Activated T-helper 2 cell treated with anti-CD3 and anti-CD28 coated beads, Interferon-gamma antibody, Interleukin-2, Interleukin-4, amounts not matched to agents 10 μg/mL and 5 μg/mL and 100 μg/mL, durations not matched to agents 14 hours and 24 hours and 36 hours (primary cell): ENCODE results near the gene CDH13. TPM values are rescaled to one million over a fixed set of nuclear protein-coding genes. Genes with fewer than 3 reads are reported as not detected.

Experiments used
- DNase-seq: peaks from one replicate; pipeline ENCODE4 v3.0.0; 2021; ENCODE audit warnings: low spot score
- H3K27ac Mint-ChIP-seq: one replicate; pipeline ENCODE4 v1.8.0; 2021; ENCODE audit warnings: mixed read lengths
- H3K27me3 Mint-ChIP-seq: one replicate; pipeline ENCODE4 v1.8.0; 2021; ENCODE audit warnings: low read depth, mixed read lengths
- H3K36me3 Mint-ChIP-seq: one replicate; pipeline ENCODE4 v1.8.0; 2021; ENCODE audit warnings: low read depth, mixed read lengths
- H3K4me1 Mint-ChIP-seq: one replicate; pipeline ENCODE4 v1.8.0; 2021; ENCODE audit warnings: low read depth, mixed read lengths
- H3K4me3 Mint-ChIP-seq: one replicate; pipeline ENCODE4 v1.8.0; 2021; ENCODE audit warnings: low read depth, mild to moderate bottlenecking, moderate library complexity, mixed read lengths
- H3K9me3 Mint-ChIP-seq: one replicate; pipeline ENCODE4 v1.8.0; 2021; ENCODE audit warnings: mixed read lengths
- intact Hi-C: fragments of 100-400 bp; cut with micrococcal nuclease; formaldehyde crosslinking; loops from one replicate; pipeline ENCODE4 v1.15.1; 2023
- total RNA-seq: library from RNA; stranded (reverse); gene quantifications from 2 replicates; pipeline ENCODE4 v1.2.3, GENCODE V29; 2022

The CDH13 gene
- total RNA-seq, 1 donor from 2014 or later: not detected

DNA sequence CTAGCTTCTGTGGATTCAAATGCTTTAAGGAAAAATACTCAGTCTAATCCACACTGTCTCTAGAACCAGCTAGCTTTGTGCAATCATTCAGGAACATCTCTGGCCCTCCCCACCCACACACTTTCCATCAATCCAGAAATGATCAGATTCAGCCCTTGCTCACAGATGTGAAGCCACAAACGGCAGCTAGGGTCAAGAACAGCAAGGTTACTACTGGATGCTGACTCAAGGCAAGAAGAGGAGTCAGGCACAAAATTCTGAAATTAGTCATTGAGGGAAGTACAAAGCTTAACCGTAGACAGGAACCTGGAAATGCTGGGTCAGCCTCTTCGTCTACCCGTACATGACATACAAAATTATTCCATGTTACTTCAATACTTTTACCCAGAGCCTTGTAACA is 174.6 kb downstream of the CDH13 start:
- Mint-ChIP-seq H3K4me1 (peaks cover 8% of the 10 kb centered on the region), H3K36me3 (no peaks in the 10 kb centered on the region), H3K27me3 (peaks cover 3% of the 10 kb centered on the region), H3K27ac (no peak overlapping the region), H3K9me3 (no peaks in the 10 kb centered on the region), H3K4me3 (no peak overlapping the region)
- intact Hi-C loops: loop anchor here (5.0 kb wide), 2 partner anchors 74 to 144 kb away; no protein-coding TSS in a partner anchor
- no peak for DNase-seq

DNA sequence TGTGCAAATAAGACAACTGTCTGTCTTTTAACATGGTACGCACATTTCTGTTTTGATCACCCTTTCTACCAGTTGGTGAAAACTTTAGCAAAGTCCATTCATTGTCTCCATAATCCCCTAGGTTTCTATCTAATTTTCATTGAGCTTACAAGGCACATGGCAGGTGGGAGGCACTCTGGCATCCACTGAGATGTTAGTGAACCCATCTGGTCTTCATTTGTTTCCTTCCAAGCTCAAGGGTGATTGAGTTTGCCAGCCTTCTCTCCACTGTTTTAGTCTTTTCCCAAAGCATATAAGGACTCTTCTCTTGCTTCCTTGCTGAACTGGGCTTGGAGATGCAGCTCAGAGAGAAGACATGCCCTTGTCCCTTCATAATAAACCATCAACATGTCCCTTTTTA is 179.1 kb downstream of the CDH13 start:
- DNase-seq: no peak
- Mint-ChIP-seq H3K4me3 (no peak overlapping the region), H3K4me1 (peaks cover 8% of the 10 kb centered on the region), H3K27me3 (peaks cover 9% of the 10 kb centered on the region), H3K27ac (no peak overlapping the region), H3K9me3 (no peaks in the 10 kb centered on the region), H3K36me3 (no peaks in the 10 kb centered on the region)
- intact Hi-C loops: no loop called here

DNA sequence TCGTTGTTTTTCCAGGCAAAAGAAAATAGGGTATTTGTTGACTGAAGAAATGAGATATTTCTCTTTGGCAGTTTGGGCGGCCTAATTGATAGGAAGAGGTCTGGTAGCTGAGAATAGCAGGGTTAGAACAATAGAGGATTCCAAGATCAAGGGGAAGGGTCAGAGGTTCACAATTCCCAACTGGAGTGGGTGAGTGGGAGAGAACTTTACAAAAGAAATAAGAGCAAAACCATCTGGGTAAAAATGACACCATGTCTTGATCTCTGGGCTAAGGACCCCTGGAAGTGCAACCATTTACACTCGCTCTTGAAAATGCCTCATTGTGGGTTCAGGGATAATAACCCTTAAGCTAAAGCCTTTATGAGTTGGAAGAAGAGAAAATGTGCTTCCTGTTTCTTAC is 180.5 kb downstream of the CDH13 start:
- no peak for DNase-seq
- H3K27ac Mint-ChIP-seq: no peak overlapping the region
- H3K4me1 Mint-ChIP-seq: no peaks in the 10 kb centered on the region
- no peaks in the 10 kb centered on the region for H3K36me3 Mint-ChIP-seq
- H3K27me3 Mint-ChIP-seq: peaks cover 9% of the 10 kb centered on the region
- no peaks in the 10 kb centered on the region for H3K9me3 Mint-ChIP-seq
- no peak overlapping the region for H3K4me3 Mint-ChIP-seq
- intact Hi-C loops: no loop called here

DNA sequence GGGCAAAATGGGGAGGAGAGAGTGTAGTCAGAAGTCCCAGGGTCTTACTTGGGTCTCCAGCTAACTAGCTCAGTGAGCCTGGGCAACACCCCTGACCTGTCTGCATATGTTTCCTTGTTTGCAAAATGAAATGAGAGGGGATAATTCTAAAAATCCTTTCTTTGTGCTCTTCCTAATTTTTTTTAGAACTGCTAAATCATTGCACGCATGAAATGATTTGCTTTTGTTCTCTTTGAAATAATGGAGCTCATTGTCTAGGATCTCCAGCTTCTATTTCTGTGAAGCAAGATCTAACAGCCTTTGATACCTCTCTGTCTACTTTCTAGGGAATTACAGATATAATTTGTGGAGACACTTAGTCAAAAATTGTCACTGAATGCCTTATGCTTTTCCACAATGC is 181.3 kb downstream of the CDH13 start:
- peaks cover 9% of the 10 kb centered on the region for H3K27me3 Mint-ChIP-seq
- intact Hi-C loops: no loop called here
- no peak overlapping the region for H3K27ac Mint-ChIP-seq
- no peak overlapping the region for H3K4me3 Mint-ChIP-seq
- H3K4me1 Mint-ChIP-seq: no peaks in the 10 kb centered on the region
- H3K36me3 Mint-ChIP-seq: no peaks in the 10 kb centered on the region
- no peak for DNase-seq
- H3K9me3 Mint-ChIP-seq: no peaks in the 10 kb centered on the region

DNA sequence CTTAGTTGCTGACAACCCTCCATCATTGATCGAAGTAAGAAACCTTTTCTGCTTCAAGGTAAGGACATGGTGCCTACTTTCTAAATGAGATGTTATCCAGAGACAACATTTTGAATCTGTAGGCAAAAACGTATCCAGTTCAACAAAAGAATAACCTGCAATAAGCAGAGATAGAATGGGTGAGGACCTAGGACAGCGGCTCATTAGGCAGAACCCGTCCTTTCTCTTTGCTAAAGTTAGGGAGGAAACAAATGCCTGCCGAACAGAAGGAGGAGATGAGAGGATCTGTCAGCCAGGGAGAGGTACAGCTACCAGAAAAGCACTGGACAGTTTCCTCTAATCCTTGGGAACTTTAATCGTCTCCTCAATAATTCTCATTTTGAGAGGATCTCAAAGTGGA is 183.3 kb downstream of the CDH13 start:
- no peak overlapping the region for H3K4me3 Mint-ChIP-seq
- no peaks in the 10 kb centered on the region for H3K9me3 Mint-ChIP-seq
- H3K27me3 Mint-ChIP-seq: peaks cover 7% of the 10 kb centered on the region
- H3K4me1 Mint-ChIP-seq: no peaks in the 10 kb centered on the region
- H3K27ac Mint-ChIP-seq: no peak overlapping the region
- DNase-seq: no peak
- intact Hi-C loops: no loop called here
- H3K36me3 Mint-ChIP-seq: no peaks in the 10 kb centered on the region

DNA sequence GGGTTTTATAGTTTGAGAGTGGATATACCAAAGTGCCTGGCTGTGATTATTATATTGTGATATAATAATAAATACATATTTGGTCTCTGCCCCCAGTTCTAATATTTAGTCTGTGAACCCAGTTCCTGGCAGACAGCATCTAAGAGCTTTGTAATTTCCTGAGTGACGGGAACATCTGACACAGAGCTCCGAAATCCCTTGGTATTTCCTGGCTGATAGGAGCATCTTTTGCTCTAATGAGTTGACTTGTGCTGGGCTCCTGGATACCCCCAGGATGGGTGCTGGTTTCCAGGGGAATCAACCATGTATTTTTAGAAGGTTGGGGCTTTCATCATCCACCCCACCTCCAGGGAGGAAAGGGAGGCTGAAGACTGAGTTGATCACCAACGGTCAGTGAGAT is 187.3 kb downstream of the CDH13 start:
- Mint-ChIP-seq H3K4me1 (no peaks in the 10 kb centered on the region), H3K4me3 (no peak overlapping the region), H3K27me3 (no peaks in the 10 kb centered on the region), H3K36me3 (no peaks in the 10 kb centered on the region), H3K9me3 (no peaks in the 10 kb centered on the region), H3K27ac (no peak overlapping the region)
- intact Hi-C loops: no loop called here
- DNase-seq: no peak

DNA sequence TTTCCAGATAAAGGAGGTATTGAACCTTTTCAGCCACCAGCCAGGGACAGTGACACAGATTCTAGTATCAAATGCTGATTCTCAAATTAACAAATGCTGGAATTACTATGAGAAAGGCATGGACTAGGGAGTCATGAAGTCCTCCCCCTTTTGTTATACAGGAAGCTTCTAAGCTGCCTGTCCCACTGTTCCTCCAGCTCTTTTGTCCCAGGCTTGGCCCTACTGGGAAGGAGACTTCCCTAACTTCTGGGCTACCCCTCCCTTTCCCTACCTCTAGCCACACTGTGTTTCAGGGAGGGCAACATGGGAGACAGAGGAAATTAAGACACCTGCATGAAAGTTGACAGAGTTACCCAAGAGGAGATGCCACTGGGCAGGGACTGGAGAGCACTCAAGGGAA is 192.5 kb downstream of the CDH13 start:
- H3K27ac Mint-ChIP-seq: no peak overlapping the region
- no peaks in the 10 kb centered on the region for H3K4me1 Mint-ChIP-seq
- intact Hi-C loops: no loop called here
- H3K9me3 Mint-ChIP-seq: peaks cover under 1% of the 10 kb centered on the region
- no peak for DNase-seq
- H3K27me3 Mint-ChIP-seq: no peaks in the 10 kb centered on the region
- H3K36me3 Mint-ChIP-seq: no peaks in the 10 kb centered on the region
- H3K4me3 Mint-ChIP-seq: no peak overlapping the region

DNA sequence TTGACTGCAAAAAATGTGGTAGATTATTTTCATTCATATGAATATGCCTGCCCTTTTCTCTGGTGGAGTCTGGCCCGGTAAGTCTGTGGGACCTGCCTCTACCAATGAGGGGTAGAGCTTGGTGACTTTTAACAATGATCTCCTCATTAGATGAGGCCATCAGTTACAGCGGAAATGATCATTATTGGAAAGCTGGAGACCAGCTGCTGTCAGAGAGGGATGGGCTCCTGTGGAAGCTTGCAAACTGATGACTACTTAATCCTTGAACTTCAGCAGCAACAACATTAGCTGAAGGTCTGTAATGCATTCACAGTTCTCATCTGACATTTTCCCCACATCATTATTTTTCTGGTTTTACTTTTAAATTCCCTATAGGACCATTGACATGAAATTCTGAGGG is 194.1 kb downstream of the CDH13 start:
- Mint-ChIP-seq H3K27ac (no peak overlapping the region), H3K4me3 (no peak overlapping the region), H3K9me3 (peaks cover 3% of the 10 kb centered on the region), H3K4me1 (no peaks in the 10 kb centered on the region), H3K36me3 (no peaks in the 10 kb centered on the region), H3K27me3 (no peaks in the 10 kb centered on the region)
- intact Hi-C loops: no loop called here
- no peak for DNase-seq

DNA sequence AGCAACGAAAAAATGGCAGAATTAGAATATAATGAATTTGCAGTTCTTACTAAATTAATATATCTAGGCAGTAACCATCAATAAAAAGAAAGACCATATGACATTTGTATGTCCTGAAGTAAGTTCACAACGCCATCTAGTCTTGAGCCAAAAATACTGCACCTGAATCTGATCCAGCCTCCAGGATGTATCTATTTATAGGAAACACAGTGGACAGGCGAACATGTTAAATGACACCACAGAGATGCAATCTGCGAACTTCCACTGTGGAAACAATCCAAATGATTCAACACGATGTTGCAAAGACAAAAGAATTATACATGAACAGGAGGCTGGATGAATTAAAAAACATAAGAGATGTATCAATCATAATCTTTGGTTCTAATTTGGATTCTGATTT is 197.6 kb downstream of the CDH13 start:
- H3K4me1 Mint-ChIP-seq: no peaks in the 10 kb centered on the region
- no peak overlapping the region for H3K4me3 Mint-ChIP-seq
- no peaks in the 10 kb centered on the region for H3K27me3 Mint-ChIP-seq
- H3K27ac Mint-ChIP-seq: no peak overlapping the region
- no peaks in the 10 kb centered on the region for H3K36me3 Mint-ChIP-seq
- DNase-seq: no peak
- intact Hi-C loops: no loop called here
- peaks cover 8% of the 10 kb centered on the region for H3K9me3 Mint-ChIP-seq

DNA sequence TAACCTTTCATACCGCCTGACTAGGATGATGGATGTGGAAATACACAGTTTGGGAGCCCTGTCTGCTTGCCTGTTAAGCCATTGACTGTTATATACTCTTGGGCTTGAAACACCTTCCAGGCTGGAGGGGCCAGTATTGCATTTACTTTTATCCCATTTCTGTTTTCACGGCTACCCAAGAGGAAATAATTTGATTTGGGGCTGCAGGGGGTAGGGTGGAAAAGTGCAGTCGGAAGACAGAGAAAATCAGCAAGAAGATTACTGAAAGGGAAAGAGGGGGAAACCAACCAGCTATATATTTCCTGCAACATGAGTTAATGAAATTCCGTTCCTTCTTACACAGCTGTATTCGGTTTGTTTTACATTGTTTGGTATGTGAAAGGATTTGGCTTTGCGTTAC is 202.5 kb downstream of the CDH13 start:
- Mint-ChIP-seq H3K4me1 (no peaks in the 10 kb centered on the region), H3K9me3 (peaks cover 7% of the 10 kb centered on the region), H3K27ac (no peak overlapping the region), H3K27me3 (no peaks in the 10 kb centered on the region), H3K4me3 (no peak overlapping the region), H3K36me3 (no peaks in the 10 kb centered on the region)
- intact Hi-C loops: no loop called here
- DNase-seq: no peak

DNA sequence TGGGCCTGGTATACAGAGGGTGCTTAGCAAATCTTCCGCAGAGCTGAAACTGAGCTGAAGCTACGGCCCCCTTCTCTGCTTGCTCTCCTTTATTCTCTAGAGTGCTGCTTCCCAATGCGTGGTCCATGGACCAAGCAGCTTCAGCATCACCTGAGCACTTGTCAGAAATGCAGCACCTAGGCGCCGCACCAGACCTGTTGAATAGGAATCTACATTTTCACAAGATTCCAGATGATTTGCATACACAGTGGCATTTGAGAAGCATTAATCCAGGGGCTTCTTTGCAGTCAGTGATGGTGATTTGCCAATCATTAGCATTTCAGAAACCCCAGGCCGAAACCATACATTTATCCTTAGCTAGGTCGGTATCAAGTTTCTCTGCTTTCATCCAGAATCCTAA is 204.2 kb downstream of the CDH13 start:
- Mint-ChIP-seq H3K36me3 (no peaks in the 10 kb centered on the region), H3K4me3 (no peak overlapping the region)
- DNase-seq: no peak

DNA sequence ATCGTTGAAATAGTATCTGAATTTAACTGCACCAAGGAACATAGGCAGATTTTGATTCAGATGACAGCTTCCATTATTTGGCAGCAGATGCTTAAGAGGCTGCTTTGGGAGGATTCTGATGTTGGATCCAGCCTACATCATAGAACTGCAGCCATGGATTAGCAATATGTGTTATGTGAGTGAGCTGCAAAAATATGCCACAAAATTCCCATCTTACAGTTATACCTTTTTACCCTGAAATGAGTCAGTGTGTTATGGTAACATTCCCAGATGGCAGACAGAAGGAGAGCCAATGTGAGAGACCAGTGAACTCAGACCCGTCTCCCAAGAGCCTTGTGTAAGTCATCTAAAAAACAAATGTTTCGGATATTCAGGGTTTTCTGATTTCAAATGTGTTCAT is 206.1 kb downstream of the CDH13 start:
- H3K4me3 Mint-ChIP-seq: no peak overlapping the region
- no peaks in the 10 kb centered on the region for H3K36me3 Mint-ChIP-seq
- intact Hi-C loops: no loop called here
- peaks cover 5% of the 10 kb centered on the region for H3K9me3 Mint-ChIP-seq
- H3K27me3 Mint-ChIP-seq: no peaks in the 10 kb centered on the region
- DNase-seq: no peak
- H3K4me1 Mint-ChIP-seq: no peaks in the 10 kb centered on the region
- no peak overlapping the region for H3K27ac Mint-ChIP-seq

More for the DNA sequence above, 204.2 kb downstream of the CDH13 start:
- Mint-ChIP-seq H3K4me1 (no peaks in the 10 kb centered on the region), H3K27me3 (no peaks in the 10 kb centered on the region), H3K9me3 (peaks cover 5% of the 10 kb centered on the region), H3K27ac (no peak overlapping the region)
- intact Hi-C loops: no loop called here

DNA sequence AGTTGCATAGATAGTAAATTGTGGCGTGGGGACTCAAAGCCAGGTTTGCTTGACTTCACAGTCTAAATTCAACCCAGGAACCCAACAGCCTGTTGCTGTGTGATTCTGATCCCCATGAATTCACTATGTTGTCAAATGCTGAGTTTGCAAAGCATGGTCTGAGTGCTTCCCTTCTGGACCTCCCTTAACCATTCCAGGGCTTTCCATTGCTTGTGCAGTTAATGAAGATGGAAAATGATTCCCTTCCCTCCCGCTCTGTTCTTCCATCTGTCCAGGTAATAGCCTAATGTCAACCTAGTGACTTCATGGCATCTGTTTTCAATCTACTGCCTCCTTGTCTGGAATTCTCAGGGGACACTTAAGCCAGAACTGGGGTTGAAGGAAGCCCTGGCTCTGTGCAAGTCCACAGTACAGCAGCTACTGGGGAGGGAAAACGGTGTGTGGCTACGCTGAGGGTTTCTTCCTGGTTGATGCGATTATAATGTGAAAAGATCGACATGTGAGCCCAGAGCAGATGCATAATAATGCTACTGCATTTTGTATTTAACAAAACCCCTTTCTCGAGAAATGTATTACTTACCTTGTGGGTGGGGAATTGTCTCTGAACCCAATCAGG is 206.7 kb downstream of the CDH13 start:
- Mint-ChIP-seq H3K4me1 (no peaks in the 10 kb centered on the region), H3K27me3 (no peaks in the 10 kb centered on the region), H3K27ac (no peak overlapping the region), H3K9me3 (peaks cover 5% of the 10 kb centered on the region), H3K36me3 (no peaks in the 10 kb centered on the region), H3K4me3 (no peak overlapping the region)
- intact Hi-C loops: no loop called here
- no peak for DNase-seq
